Measurements from ENCODE around the gene SLC25A13. TPM values are rescaled to one million over a fixed set of nuclear protein-coding genes. Genes with fewer than 3 reads are reported as not detected.
"Not testable (repeated sequence)": the region's sequence is repeated elsewhere in the genome, so short reads cannot be mapped to it uniquely, and the experiment has no call there.

Gene SLC25A13
- total RNA-seq, 1 experiment from 2014 or later, result 77.1 TPM

DNA sequence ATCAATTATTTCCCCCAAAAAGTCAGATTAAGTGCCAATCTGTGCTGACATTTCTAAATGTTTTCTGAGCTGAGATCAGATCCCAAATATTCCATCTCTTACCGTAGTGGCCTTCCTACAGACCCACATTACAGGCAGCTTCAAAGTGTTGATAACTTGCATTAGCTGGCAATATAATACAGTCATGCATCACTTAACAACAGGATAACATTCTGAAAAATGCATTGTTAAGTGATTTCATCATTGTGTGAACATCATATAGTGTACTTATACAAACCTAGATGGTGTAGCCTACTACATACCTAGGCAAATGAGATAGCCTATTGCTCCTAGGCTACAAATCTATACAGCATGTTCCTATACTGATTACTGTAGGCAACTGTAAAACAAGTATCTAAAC is 22.4 kb downstream of the SLC25A13 start:
- H3K4me1 ChIP-seq, result peaks cover 36% of the 10 kb centered on the region
- no peaks in the 10 kb centered on the region; the same call in 1 of the 2 replicates for H3K9me3 ChIP-seq (replicated peaks)
- no peaks in the 10 kb centered on the region for H3K27me3 ChIP-seq
- DNase-seq, result no peak
- H3K4me3 ChIP-seq, result no peak overlapping the region
- H3K36me3 ChIP-seq, result peaks cover 12% of the 10 kb centered on the region
- no peak overlapping the region for H3K27ac ChIP-seq

DNA sequence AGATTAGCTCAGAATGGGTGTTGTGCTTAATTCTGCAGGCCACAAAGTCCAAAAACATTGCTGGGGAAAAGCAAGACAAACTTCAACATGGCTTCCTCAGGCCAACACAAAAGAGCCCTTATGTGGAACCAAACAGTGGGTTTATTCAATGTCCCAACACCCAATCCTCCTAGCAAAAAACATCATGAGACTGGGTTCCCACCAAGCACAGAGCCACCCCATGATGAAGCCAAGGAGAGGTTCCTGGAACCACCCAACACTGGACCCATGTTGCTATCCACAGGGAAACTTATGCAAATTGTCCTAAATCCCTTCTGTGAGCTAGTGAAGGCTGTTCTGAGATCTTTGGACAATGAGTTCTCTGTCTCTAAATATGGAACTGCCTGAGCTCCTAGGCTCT is 24.0 kb downstream of the SLC25A13 start:
- DNase-seq, result no peak
- no peak overlapping the region for H3K27ac ChIP-seq
- H3K36me3 ChIP-seq, result peaks cover 15% of the 10 kb centered on the region
- peaks cover 20% of the 10 kb centered on the region for H3K4me1 ChIP-seq
- H3K9me3 ChIP-seq (replicated peaks), result no peaks in the 10 kb centered on the region; the same call in 1 of the 2 replicates
- no peaks in the 10 kb centered on the region for H3K27me3 ChIP-seq
- no peak overlapping the region for H3K4me3 ChIP-seq

DNA sequence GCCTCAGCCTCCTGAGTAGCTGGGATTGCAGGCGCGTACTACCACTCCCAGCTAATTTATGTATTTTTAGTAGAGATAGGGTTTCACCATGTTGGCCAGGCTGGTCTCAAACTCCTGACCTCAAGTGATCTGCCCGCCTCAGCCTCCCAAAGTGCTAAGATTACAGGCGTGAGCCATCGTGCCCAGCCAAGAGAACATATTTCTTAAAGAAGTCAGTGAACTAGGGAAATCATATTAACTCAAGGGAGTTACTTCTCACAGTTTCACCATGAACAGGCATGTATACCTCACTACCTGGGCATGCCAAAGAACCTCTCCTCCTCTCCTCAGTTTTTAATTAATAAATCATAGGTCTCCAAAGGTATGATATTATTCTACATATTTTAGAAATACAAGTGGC is 24.5 kb downstream of the SLC25A13 start:
- Histone ChIP-seq H3K4me1 (peaks cover 15% of the 10 kb centered on the region), H3K36me3 (peaks cover 15% of the 10 kb centered on the region)
- not testable (repeated sequence) for DNase-seq; H3K4me3 ChIP-seq; H3K27ac ChIP-seq; H3K27me3 ChIP-seq; H3K9me3 ChIP-seq (replicated peaks)

DNA sequence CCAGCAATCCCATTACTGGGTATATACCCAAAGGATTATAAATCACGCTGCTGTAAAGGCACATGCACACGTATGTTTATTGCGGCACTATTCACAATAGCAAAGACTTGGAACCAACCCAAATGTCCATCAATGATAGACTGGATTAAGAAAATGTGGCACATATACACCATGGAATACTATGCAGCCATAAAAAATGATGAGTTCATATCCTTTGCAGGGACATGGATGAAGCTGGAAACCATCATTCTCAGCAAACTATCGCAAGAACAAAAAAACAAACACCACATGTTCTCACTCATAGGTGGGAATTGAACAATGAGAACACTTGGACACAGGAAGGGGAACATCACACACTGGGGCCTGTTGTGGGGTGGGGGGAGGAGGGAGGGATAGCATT is 28.0 kb downstream of the SLC25A13 start:
- DNase-seq; H3K4me1 ChIP-seq; H3K27me3 ChIP-seq; H3K9me3 ChIP-seq (replicated peaks); H3K27ac ChIP-seq; H3K4me3 ChIP-seq: not testable (repeated sequence)
- H3K36me3 ChIP-seq, result peaks cover 15% of the 10 kb centered on the region

DNA sequence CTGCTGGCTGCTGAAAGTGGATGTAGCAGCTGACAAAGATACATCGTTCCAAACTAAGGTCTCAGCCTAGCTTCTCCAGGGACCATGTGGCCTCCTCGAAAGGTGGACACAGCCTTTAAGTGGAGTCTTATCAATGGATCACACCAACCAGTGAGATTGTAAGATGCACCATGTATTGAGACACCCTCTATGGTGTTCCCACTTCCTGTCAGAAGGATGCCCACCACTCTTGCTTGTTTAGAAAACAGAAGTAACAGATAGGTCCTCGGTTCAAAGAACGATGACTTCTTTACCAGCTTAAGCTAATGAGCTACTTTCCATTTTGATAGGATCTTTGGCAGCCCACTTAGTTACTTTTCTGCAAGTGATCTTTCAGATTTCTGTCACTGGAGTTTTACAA is 34.3 kb downstream of the SLC25A13 start:
- Histone ChIP-seq H3K9me3 (replicated peaks) (no peaks in the 10 kb centered on the region; the same call in 1 of the 2 replicates), H3K27ac (no peak overlapping the region), H3K27me3 (no peaks in the 10 kb centered on the region), H3K4me3 (no peak overlapping the region), H3K36me3 (0 out of 2 replicates have a peak, but pooled peaks cover 2% of the 10 kb centered on the region), H3K4me1 (no peaks in the 10 kb centered on the region)
- DNase-seq, result no peak

DNA sequence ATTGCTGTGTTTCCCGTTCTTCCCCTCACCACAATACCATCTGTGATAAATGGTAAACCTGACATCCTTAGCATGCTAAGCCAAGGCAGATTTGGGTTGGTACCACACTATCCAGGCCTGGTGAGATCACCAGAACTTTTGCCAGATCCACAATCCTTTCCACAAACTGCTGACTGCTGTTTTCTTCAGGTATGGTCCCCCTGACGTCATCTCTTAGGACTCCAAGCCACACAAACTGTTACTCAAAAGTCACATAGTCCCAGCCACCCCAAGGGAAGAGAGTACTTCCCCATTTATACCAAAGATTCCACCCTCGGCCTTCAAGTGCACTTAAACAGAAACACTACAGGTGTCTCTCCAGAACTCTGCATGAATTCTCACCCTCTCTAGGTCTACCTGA is 34.8 kb downstream of the SLC25A13 start:
- Histone ChIP-seq H3K27me3 (no peaks in the 10 kb centered on the region), H3K4me1 (no peaks in the 10 kb centered on the region), H3K36me3 (0 out of 2 replicates have a peak, but pooled peaks cover 2% of the 10 kb centered on the region), H3K9me3 (replicated peaks) (no peaks in the 10 kb centered on the region; the same call in 1 of the 2 replicates), H3K27ac (no peak overlapping the region), H3K4me3 (no peak overlapping the region)
- DNase-seq, result no peak

DNA sequence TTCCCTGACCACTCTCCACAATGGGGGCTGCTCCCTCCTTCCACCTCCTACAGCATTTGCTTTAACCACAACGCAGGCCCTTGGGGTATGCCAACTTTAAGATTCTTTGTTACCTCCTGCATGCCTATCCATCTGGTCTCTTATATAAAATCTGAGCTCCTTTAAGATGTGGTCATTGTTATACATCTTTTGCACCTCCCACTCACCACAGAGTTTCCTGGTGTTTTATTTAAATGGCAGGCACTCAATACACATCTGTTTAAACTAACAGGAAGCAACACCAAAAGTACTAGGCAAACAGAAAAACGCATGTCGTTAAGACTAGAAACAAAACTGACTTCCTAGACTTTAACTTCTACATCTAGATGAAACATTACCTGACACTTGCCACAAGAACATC is 36.3 kb downstream of the SLC25A13 start:
- Histone ChIP-seq H3K4me3 (no peak overlapping the region), H3K27me3 (no peaks in the 10 kb centered on the region), H3K36me3 (0 out of 2 replicates have a peak, but pooled peaks cover 2% of the 10 kb centered on the region), H3K4me1 (no peaks in the 10 kb centered on the region), H3K9me3 (replicated peaks) (no peaks in the 10 kb centered on the region; the same call in 1 of the 2 replicates), H3K27ac (no peak overlapping the region)
- no peak for DNase-seq

DNA sequence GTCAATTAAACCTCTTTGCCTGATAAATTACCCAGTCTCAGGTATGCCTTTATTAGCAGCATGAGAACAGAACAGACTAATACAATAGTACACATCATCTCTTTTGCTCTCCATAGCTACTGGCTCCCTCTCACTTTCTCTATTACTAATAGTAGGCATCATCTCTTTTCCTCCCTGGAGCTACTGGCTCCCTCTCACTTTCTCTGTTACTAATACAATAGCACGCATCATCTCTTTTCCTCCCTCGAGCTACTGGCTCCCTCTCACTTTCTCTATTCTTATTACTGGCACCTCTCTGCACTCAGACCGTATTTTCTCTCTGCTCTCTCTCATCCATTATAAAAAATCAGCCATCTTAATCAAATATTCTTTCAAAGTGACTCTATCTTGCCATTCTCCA is 37.1 kb downstream of the SLC25A13 start:
- H3K4me3 ChIP-seq, result no peak overlapping the region
- no peaks in the 10 kb centered on the region; the same call in 1 of the 2 replicates for H3K9me3 ChIP-seq (replicated peaks)

DNA sequence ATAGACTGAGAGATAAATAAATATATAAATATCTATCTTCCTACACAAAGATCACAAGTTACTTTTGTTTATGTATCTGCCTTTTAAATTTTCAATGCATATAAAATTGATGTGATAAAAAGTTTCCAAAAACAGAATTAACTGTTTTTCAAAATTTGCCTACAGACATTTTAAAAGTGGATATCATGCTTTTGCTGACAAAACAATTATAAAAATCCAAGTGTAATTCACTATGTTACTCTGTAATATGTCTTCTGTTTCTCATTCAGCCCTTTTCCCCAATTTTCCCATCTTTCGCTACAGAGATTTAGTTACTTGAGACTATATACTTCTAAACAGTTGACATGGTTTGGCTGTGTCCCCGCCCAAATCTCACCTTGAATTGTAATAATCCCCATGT is 37.7 kb downstream of the SLC25A13 start:
- Histone ChIP-seq H3K27me3 (no peaks in the 10 kb centered on the region), H3K9me3 (replicated peaks) (no peaks in the 10 kb centered on the region; the same call in 1 of the 2 replicates), H3K4me1 (no peaks in the 10 kb centered on the region), H3K4me3 (no peak overlapping the region), H3K36me3 (0 out of 2 replicates have a peak, but pooled peaks cover 2% of the 10 kb centered on the region), H3K27ac (no peak overlapping the region)
- no peak for DNase-seq

More for the DNA sequence above, 37.1 kb downstream of the SLC25A13 start:
- Histone ChIP-seq H3K27me3 (no peaks in the 10 kb centered on the region), H3K27ac (no peak overlapping the region), H3K36me3 (0 out of 2 replicates have a peak, but pooled peaks cover 2% of the 10 kb centered on the region), H3K4me1 (no peaks in the 10 kb centered on the region)
- no peak for DNase-seq

DNA sequence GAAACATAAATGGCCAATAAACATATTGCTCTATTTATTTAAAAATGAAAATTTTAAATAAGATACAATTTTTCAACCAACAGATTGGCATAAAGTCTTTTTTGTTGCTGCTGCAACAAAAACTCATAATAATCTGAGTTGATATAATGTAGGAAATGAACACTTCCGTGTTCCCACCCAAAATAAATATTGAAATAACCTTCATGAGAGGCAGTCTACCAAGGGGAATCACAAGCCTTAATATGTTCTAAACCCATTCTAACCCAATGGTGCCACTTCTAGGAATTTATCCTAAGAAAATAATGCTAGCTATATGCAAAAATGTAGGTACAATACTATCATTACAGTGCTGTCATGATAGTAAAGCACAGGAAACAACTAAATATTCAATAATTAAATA is 39.1 kb downstream of the SLC25A13 start:
- no peaks in the 10 kb centered on the region for H3K27me3 ChIP-seq
- no peak overlapping the region for H3K4me3 ChIP-seq
- H3K9me3 ChIP-seq (replicated peaks), result no peaks in the 10 kb centered on the region
- no peak overlapping the region for H3K27ac ChIP-seq
- H3K36me3 ChIP-seq, result 0 out of 2 replicates have a peak, but pooled peaks cover under 1% of the 10 kb centered on the region
- no peaks in the 10 kb centered on the region for H3K4me1 ChIP-seq
- DNase-seq, result no peak

DNA sequence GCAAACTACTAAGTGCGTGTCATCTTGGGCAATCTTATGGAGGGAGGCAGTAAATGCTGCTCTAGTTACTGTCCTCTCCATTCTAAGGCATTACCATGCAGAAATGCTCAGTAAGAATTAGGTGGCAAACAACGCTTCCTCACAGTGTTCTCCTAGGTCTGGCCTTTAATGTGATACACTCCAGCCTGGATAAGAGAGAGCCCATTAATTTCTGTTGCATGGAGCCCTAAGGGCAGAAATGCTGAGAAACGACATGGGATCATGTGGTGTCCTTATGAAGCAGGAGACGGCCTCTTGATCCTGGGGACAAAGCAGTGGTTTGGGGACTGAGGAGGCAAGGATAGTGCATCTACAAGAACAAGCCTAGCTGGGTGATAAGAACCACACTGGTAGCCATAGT is 44.0 kb downstream of the SLC25A13 start:
- Histone ChIP-seq H3K4me3 (no peak overlapping the region), H3K4me1 (no peaks in the 10 kb centered on the region), H3K9me3 (replicated peaks) (peaks cover 7% of the 10 kb centered on the region; the same call in 1 of the 2 replicates), H3K36me3 (peaks cover 20% of the 10 kb centered on the region), H3K27me3 (no peaks in the 10 kb centered on the region), H3K27ac (no peak overlapping the region)
- no peak for DNase-seq

DNA sequence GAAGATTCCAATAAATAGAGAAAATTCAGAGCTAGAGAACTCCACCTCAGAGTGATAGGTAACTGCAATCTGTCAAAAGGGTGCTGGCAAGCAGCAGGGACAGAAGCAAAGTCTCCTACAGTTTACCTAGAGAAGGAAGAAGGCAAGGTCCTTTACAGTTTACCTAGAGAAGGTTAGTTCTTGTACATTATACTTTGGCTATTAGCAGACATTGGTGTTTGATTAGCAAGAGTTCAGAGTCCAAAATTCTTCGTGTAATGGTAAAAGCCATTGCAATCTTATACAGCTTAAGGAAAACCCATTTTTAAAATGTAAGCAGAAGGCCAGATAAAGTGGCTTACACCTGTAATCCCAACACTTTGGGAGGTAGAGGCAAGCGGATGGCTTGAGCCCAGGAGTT is 45.9 kb downstream of the SLC25A13 start:
- DNase-seq, result no peak
- no peaks in the 10 kb centered on the region for H3K4me1 ChIP-seq

DNA sequence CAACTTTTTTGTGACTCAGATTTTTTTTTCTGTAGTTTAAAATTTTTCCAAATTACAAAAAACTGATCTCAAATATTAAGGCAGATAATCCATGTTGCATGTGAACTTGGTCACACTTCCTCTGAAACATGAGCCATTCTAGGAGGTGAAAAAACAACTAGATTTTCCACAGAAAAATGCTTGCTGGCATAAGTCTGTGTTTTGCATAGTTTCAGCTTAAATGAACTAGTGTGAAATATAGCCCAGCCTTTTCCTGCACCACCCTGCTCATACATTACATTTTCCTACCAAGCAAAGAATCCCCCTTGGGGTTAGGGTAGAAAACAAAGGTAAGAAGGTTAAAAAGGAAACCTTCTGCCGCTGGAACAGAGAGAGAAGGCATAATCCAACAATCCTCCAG is 48.2 kb downstream of the SLC25A13 start:
- Histone ChIP-seq H3K27ac (no peak overlapping the region), H3K27me3 (no peaks in the 10 kb centered on the region), H3K9me3 (replicated peaks) (peaks cover 7% of the 10 kb centered on the region; the same call in 1 of the 2 replicates), H3K36me3 (peaks cover 33% of the 10 kb centered on the region), H3K4me3 (no peak overlapping the region), H3K4me1 (no peaks in the 10 kb centered on the region)
- DNase-seq, result no peak

More for the DNA sequence above, 45.9 kb downstream of the SLC25A13 start:
- H3K4me3 ChIP-seq, result no peak overlapping the region
- peaks cover 24% of the 10 kb centered on the region for H3K36me3 ChIP-seq
- H3K9me3 ChIP-seq (replicated peaks), result peaks cover 7% of the 10 kb centered on the region; the same call in 1 of the 2 replicates
- no peaks in the 10 kb centered on the region for H3K27me3 ChIP-seq
- no peak overlapping the region for H3K27ac ChIP-seq

DNA sequence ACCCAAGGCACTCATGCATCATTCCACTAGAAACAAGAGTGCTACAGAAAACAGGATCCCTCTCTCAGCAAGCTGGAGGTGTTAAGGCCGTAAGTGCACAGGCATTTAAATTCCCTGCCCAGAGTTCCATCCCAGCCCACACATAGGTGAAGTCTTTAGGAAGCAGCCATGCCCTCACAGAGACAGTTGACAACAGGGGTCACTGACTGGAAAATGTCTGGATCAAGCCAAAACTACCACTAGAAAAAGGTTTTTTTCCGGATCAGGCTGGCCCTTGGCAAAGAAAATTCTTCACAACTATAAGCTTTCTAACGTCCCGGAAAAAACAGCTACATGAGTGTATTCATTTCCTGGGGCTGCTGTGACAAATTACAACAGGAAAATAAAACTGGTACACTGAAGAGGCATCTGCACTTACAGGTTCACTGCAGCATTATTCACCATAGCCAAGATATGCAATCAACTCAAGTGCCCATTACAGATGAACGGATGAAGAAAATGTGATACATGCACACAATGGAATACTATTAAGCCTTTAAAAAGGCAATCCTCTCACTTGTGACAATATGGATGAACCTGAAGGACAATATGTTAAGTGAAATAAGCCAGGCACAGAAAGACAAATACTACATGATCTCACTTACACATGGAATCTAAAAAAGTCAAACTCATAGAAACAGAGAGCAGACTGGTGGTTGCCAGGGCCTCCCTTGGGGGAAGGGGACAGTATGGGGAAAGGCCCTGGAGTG is 52.5 kb downstream of the SLC25A13 start:
- H3K9me3 ChIP-seq (replicated peaks), result no peaks in the 10 kb centered on the region
- peaks cover 18% of the 10 kb centered on the region for H3K36me3 ChIP-seq
- no peak for DNase-seq
- H3K4me1 ChIP-seq, result no peaks in the 10 kb centered on the region
- H3K4me3 ChIP-seq, result no peak overlapping the region
- H3K27me3 ChIP-seq, result no peaks in the 10 kb centered on the region
- no peak overlapping the region for H3K27ac ChIP-seq

DNA sequence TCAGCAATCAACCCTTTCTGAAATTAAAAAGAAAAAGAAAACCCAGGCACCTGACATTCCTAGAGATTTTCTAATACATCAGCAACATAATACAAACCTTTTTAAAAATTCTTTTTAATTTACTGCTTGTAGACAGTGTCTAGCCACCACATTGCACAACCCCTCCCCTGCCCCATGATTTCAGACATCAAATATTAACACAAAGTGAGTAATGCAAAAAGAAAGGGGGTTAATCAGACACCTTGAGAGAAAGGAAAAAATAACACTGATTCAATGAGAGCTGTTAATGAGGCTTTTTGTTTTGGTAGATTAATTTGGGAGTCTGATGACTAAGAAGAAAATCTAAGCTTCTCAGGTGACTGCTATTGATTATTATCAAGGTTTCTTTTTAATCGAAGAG is 55.3 kb downstream of the SLC25A13 start:
- no peaks in the 10 kb centered on the region for H3K27me3 ChIP-seq

More for the DNA sequence above, 55.3 kb downstream of the SLC25A13 start:
- peaks cover 18% of the 10 kb centered on the region for H3K36me3 ChIP-seq
- H3K4me1 ChIP-seq, result no peaks in the 10 kb centered on the region
- no peak overlapping the region for H3K4me3 ChIP-seq
- no peaks in the 10 kb centered on the region for H3K9me3 ChIP-seq (replicated peaks)
- no peak overlapping the region for H3K27ac ChIP-seq
- DNase-seq, result no peak

Data from SJCRH30 (cell line).